DOHH2 (cell line): ENCODE results near the gene COMMD10.

ENCODE experiments used
- EZH2phosphoT487 ChIP-seq: fragments of 200-600 bp; sonication (generic); IDR thresholded peaks from 2 replicates; pipeline ENCODE4 v1.6.1; 2017; ENCODE audit warnings: borderline replicate concordance, mild to moderate bottlenecking, antibody characterized with exemption, low read length, moderate library complexity, mixed read lengths
- TF ChIP-seq, protein P1 (sequence below): fragments of 200-600 bp; sonication (generic); IDR thresholded peaks from one replicate; pipeline ENCODE4 v1.5.1; 2014; ENCODE audit warnings: antibody characterized with exemption, mild to moderate bottlenecking, low read depth, low read length; ENCODE audit not compliant: poor library complexity, severe bottlenecking

DNA sequence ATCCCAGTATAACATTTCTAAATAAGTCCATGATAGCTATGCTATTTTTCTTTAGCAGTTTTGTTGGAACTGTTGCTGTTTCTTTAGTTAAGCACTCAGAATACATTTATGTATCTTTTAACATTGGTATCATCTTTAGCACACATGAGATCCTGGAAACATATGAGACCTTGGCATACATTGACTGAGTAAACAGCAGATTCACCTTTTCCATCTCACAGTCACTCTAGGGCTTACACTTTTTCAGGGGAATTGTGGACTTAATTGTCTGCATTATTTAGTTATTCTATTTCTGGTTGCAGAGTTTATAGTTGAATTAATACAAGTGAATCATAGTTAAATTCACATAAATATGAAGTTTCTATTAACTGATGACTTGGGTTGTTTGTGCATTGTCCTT, 70.1 kb downstream of the COMMD10 start:
- TF ChIP-seq, protein P1, sequence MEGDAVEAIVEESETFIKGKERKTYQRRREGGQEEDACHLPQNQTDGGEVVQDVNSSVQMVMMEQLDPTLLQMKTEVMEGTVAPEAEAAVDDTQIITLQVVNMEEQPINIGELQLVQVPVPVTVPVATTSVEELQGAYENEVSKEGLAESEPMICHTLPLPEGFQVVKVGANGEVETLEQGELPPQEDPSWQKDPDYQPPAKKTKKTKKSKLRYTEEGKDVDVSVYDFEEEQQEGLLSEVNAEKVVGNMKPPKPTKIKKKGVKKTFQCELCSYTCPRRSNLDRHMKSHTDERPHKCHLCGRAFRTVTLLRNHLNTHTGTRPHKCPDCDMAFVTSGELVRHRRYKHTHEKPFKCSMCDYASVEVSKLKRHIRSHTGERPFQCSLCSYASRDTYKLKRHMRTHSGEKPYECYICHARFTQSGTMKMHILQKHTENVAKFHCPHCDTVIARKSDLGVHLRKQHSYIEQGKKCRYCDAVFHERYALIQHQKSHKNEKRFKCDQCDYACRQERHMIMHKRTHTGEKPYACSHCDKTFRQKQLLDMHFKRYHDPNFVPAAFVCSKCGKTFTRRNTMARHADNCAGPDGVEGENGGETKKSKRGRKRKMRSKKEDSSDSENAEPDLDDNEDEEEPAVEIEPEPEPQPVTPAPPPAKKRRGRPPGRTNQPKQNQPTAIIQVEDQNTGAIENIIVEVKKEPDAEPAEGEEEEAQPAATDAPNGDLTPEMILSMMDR = no peak
- no peak for TF ChIP-seq EZH2phosphoT487
